ENCODE data around the gene TMEM179B. TPM values are rescaled to one million over a fixed set of nuclear protein-coding genes. Genes with fewer than 3 reads are reported as not detected.
A peak's percentile ranks its signal among the peaks of the same experiment; 100 is the strongest.

The TMEM179B gene
- total and polyA plus RNA-seq, 2 of the 13 experiments (the other 11 are each of a cell fraction or from before 2014, with no cell fraction given) = 24.8 to 25.7 TPM

GRCh38 chr11:62805076-62805892, 18.1 kb downstream of the TMEM179B start, which contains the start of gene NXF1 (continued):
- peak; percentile 81 for TF ChIP-seq YY1 (IDR thresholded peaks at IDR 0.05; ENCODE audit: insufficient read depth, insufficient replicate concordance, low read depth, low read length)
- peak; percentile 64; the same call in 1 of the 2 replicates for TF ChIP-seq TFDP1 (CRISPR knock-in tag; IDR thresholded peaks at IDR 0.05; ENCODE audit: borderline replicate concordance)
- 0 out of 2 replicates have a peak, but pooled peaks have one; percentile 58 for TF ChIP-seq ZNF569 (CRISPR knock-in tag; IDR thresholded peaks at IDR 0.05; ENCODE audit: borderline replicate concordance)
- peak; percentile 64 for TF ChIP-seq RBM22 (optimal IDR thresholded peaks at IDR 0.05; ENCODE audit: low read length)
- 0 out of 2 replicates have a peak, but pooled peaks have one; percentile 61 for TF ChIP-seq ZNF296 (CRISPR knock-in tag; conservative IDR thresholded peaks at IDR 0.05)
- peak; percentile 62; the same call in 1 of the 2 replicates for TF ChIP-seq ZBTB43 (CRISPR knock-in tag; conservative IDR thresholded peaks at IDR 0.05)
- peak; percentile 87 for TF ChIP-seq ZNF768 (CRISPR knock-in tag; IDR thresholded peaks at IDR 0.05)
- TF ChIP-seq FLYWCH1 (CRISPR knock-in tag; IDR thresholded peaks at IDR 0.05) = no peak; the same call in 1 of the 2 replicates
- TF ChIP-seq ZNF839 (CRISPR knock-in tag; IDR thresholded peaks at IDR 0.05; ENCODE audit: borderline replicate concordance) = no peak
- TF ChIP-seq ZNF670 (CRISPR knock-in tag; IDR thresholded peaks at IDR 0.05; ENCODE audit: borderline replicate concordance) = peak; percentile 63; the same call in 1 of the 2 replicates
- TF ChIP-seq ZNF562 (CRISPR knock-in tag; IDR thresholded peaks at IDR 0.05; ENCODE audit: borderline replicate concordance) = no peak
- TF ChIP-seq ARNT2 (CRISPR knock-in tag; IDR thresholded peaks at IDR 0.05; ENCODE audit: low read depth) = peak; percentile 75; the same call in 1 of the 2 replicates
- TF ChIP-seq ELK4 (CRISPR knock-in tag; IDR thresholded peaks at IDR 0.05; ENCODE audit: borderline replicate concordance) = no peak
- TF ChIP-seq THAP8 (CRISPR knock-in tag; IDR thresholded peaks at IDR 0.05; ENCODE audit: borderline replicate concordance) = 0 out of 2 replicates have a peak, but pooled peaks have one; percentile 32
- peak; percentile 78; the same call in 1 of the 2 replicates for TF ChIP-seq E2F5 (CRISPR knock-in tag; conservative IDR thresholded peaks at IDR 0.05)
- no peak for TF ChIP-seq EP300 (IDR thresholded peaks at IDR 0.05; ENCODE audit: low read depth in 2 of 2, low read length in 2 of 2)
- TF ChIP-seq EP300 (CRISPR knock-in tag; IDR thresholded peaks at IDR 0.05; ENCODE audit: borderline replicate concordance) = peak; percentile 26; the same call in 1 of the 2 replicates
- 0 out of 2 replicates have a peak, but pooled peaks have one; percentile 50 for TF ChIP-seq PAXIP1 (CRISPR knock-in tag; conservative IDR thresholded peaks at IDR 0.05)
